ENCODE measurements around the gene ABR.

The ABR gene

DNA sequence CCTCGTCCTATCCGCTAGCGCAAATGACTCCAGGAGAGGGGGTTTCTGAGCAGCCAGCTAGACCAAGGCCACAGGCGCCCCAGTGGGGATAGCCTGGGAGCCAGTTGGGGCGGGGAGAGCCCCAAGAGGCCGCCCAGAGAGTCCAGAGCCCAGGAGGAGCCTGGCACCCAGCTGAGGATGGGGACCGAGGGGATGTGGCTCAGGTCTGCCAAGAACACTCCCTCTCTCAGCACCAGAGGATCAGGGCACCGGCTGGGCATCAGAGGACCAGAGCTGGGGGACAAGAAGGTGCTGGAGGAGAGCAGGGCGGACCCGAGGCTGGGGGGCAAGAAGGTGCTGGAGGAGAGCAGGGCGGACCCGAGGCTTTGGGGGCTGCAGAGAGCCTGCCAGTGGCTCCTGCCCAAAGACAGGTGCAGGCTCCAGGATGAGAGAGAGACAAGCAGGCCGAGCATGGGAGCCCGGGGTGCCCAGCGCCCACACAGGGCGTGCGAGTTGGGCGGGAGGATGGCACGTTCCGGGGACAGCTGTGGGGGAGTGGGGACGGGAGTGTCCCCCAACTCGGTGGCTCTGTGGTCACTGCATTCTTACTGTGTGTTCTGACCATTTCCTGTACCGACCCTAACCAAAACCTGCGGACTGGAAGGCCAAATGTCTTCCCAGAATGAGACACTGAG is 143.5 kb downstream of the ABR start:
- Histone ChIP-seq H3K27me3 (ENCODE audit: insufficient read depth, poor library complexity, severe bottlenecking) (no peaks in the 10 kb centered on the region), H3K27ac (replicated peaks) (no peak overlapping the region), H3K4me3 (replicated peaks; ENCODE audit: insufficient read depth, low read length) (no peak overlapping the region)
- no peak for DNase-seq (ENCODE audit: low read depth in 1 of 2, low spot score in 1 of 2)
- TF ChIP-seq GABPA (IDR thresholded peaks at IDR 0.05; ENCODE audit: low read depth) (no peak), SPI1 (IDR thresholded peaks at IDR 0.05; ENCODE audit: borderline replicate concordance, low read depth) (no peak), CTCF (IDR thresholded peaks at IDR 0.05; ENCODE audit: insufficient read depth, low read length) (no peak), POLR2AphosphoS5 (IDR thresholded peaks at IDR 0.05; ENCODE audit: low read depth) (no peak)
- TF ChIP-seq, protein P1, sequence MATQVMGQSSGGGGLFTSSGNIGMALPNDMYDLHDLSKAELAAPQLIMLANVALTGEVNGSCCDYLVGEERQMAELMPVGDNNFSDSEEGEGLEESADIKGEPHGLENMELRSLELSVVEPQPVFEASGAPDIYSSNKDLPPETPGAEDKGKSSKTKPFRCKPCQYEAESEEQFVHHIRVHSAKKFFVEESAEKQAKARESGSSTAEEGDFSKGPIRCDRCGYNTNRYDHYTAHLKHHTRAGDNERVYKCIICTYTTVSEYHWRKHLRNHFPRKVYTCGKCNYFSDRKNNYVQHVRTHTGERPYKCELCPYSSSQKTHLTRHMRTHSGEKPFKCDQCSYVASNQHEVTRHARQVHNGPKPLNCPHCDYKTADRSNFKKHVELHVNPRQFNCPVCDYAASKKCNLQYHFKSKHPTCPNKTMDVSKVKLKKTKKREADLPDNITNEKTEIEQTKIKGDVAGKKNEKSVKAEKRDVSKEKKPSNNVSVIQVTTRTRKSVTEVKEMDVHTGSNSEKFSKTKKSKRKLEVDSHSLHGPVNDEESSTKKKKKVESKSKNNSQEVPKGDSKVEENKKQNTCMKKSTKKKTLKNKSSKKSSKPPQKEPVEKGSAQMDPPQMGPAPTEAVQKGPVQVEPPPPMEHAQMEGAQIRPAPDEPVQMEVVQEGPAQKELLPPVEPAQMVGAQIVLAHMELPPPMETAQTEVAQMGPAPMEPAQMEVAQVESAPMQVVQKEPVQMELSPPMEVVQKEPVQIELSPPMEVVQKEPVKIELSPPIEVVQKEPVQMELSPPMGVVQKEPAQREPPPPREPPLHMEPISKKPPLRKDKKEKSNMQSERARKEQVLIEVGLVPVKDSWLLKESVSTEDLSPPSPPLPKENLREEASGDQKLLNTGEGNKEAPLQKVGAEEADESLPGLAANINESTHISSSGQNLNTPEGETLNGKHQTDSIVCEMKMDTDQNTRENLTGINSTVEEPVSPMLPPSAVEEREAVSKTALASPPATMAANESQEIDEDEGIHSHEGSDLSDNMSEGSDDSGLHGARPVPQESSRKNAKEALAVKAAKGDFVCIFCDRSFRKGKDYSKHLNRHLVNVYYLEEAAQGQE (IDR thresholded peaks at IDR 0.05; ENCODE audit: insufficient replicate concordance, low read depth): no peak

GRCh38 chr17:1035546-1036170 is 144.1 kb downstream of the ABR start:
- no peaks in the 10 kb centered on the region for H3K27me3 ChIP-seq (ENCODE audit: insufficient read depth, poor library complexity, severe bottlenecking)
- DNase-seq (ENCODE audit: low read depth in 1 of 2, low spot score in 1 of 2): no peak
- H3K27ac ChIP-seq (replicated peaks): no peak overlapping the region
- TF ChIP-seq, protein P1 (IDR thresholded peaks at IDR 0.05; ENCODE audit: insufficient replicate concordance, low read depth): no peak
- TF ChIP-seq SPI1 (IDR thresholded peaks at IDR 0.05; ENCODE audit: borderline replicate concordance, low read depth) (no peak), POLR2AphosphoS5 (IDR thresholded peaks at IDR 0.05; ENCODE audit: low read depth) (no peak), CTCF (IDR thresholded peaks at IDR 0.05; ENCODE audit: insufficient read depth, low read length) (no peak), GABPA (IDR thresholded peaks at IDR 0.05; ENCODE audit: low read depth) (no peak)
- no peak overlapping the region for H3K4me3 ChIP-seq (replicated peaks; ENCODE audit: insufficient read depth, low read length)

DNA sequence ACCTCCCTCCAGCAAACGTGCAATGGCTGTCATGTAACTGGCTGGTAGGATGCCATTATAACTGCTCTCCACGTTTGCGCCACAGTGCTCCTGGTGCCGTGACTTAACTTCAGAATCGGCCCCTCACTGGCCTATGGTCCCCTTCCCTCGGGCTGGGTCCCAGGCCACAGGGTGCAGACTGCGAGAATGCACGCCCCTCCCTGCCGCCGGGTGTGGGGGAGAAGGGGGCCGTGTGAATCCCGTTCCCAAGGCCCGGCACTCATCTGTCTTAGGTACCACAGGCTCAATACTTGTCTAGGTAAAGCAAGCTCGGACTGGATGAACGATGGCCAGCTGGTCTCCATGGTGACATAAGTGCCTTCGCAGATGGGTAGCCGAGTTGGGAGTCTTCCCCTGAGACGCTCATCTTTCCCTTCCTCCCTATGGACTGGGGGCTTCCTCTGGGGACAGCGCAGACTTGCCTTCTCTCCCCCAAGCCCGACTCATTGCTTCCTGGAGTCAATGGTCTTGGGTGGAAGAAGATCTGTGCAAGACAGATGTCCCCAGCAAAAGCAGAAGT is 145.1 kb downstream of the ABR start:
- H3K27me3 ChIP-seq (ENCODE audit: insufficient read depth, poor library complexity, severe bottlenecking): no peaks in the 10 kb centered on the region
- TF ChIP-seq CTCF (IDR thresholded peaks at IDR 0.05; ENCODE audit: insufficient read depth, low read length): no peak
- TF ChIP-seq SPI1 (IDR thresholded peaks at IDR 0.05; ENCODE audit: borderline replicate concordance, low read depth): no peak
- TF ChIP-seq POLR2AphosphoS5 (IDR thresholded peaks at IDR 0.05; ENCODE audit: low read depth): no peak
- no peak for TF ChIP-seq GABPA (IDR thresholded peaks at IDR 0.05; ENCODE audit: low read depth)
- TF ChIP-seq, protein P1 (IDR thresholded peaks at IDR 0.05; ENCODE audit: insufficient replicate concordance, low read depth): no peak
- H3K27ac ChIP-seq (replicated peaks): no peak overlapping the region
- no peak overlapping the region for H3K4me3 ChIP-seq (replicated peaks; ENCODE audit: insufficient read depth, low read length)
- no peak for DNase-seq (ENCODE audit: low read depth in 1 of 2, low spot score in 1 of 2)

Data from HL-60 (cell line).